Nucleus accumbens (tissue), 56 donors: ENCODE data around the gene SPON1.
"Not testable (repeated sequence)": the region's sequence is repeated elsewhere in the genome, so short reads cannot be mapped to it uniquely, and the experiment has no call there.

Experiments
- DNase-seq, 56 donors: peaks; one replicate each; lab custom pipeline; 2025; lab: John Stamatoyannopoulos, UW

The SPON1 gene

GRCh38 chr11:14229472-14229871 is 266.9 kb downstream of the SPON1 start:
- no peak for DNase-seq

GRCh38 chr11:14230407-14230806 is 267.9 kb downstream of the SPON1 start:
- no peak for DNase-seq

- no peak for DNase-seq
Observed at GRCh38 chr11:14232652-14233051, 270.1 kb downstream of the SPON1 start.

- DNase-seq = no peak
Observed at GRCh38 chr11:14234446-14234845, 271.9 kb downstream of the SPON1 start.

GRCh38 chr11:14235701-14236100 is 273.2 kb downstream of the SPON1 start:
- DNase-seq = no peak

- DNase-seq = peak in 12 of 56 donors; percentile 4 to 48 (median 25)
Observed at GRCh38 chr11:14237444-14237961, 275.0 kb downstream of the SPON1 start.

- DNase-seq = no peak
Observed at GRCh38 chr11:14240221-14240620, 277.7 kb downstream of the SPON1 start.

- no peak for DNase-seq
Observed at GRCh38 chr11:14240951-14241350, 278.4 kb downstream of the SPON1 start.

- peak in 31 of 56 donors; percentile 16 to 71 (median 43) for DNase-seq
Observed at GRCh38 chr11:14242187-14242586, 279.7 kb downstream of the SPON1 start.

GRCh38 chr11:14242733-14243132 is 280.2 kb downstream of the SPON1 start:
- no peak for DNase-seq

- DNase-seq = no peak
Observed at GRCh38 chr11:14244926-14245325, 282.4 kb downstream of the SPON1 start.

GRCh38 chr11:14245444-14245843 is 282.9 kb downstream of the SPON1 start:
- DNase-seq = no peak

- DNase-seq = peak in 48 of 56 donors; percentile 13 to 84 (median 54)
Observed at GRCh38 chr11:14248580-14248981, 286.1 kb downstream of the SPON1 start.

GRCh38 chr11:14249121-14249963 is 286.8 kb downstream of the SPON1 start:
- peak in 48 of 56 donors; percentile 16 to 82 (median 49) for DNase-seq

GRCh38 chr11:14251754-14252153 is 289.2 kb downstream of the SPON1 start:
- no peak for DNase-seq

GRCh38 chr11:14252501-14252900 is 290.0 kb downstream of the SPON1 start:
- not testable (repeated sequence) for DNase-seq

- DNase-seq = peak in 4 of 56 donors; percentile 16 to 45 (median 26)
Observed at GRCh38 chr11:14253421-14253820, 290.9 kb downstream of the SPON1 start.

GRCh38 chr11:14253840-14254239 is 291.3 kb downstream of the SPON1 start:
- no peak for DNase-seq

- DNase-seq = no peak
Observed at GRCh38 chr11:14254533-14255237, 292.2 kb downstream of the SPON1 start.

- DNase-seq = no peak
Observed at GRCh38 chr11:14255238-14255534, 292.7 kb downstream of the SPON1 start.

GRCh38 chr11:14258221-14258935 is 295.9 kb downstream of the SPON1 start:
- no peak for DNase-seq
